Heart right ventricle (tissue), 16 donors: ENCODE results near the gene AVPR2. TPM values are rescaled to one million over a fixed set of nuclear protein-coding genes. Genes with fewer than 3 reads are reported as not detected.

Source experiments
- ATAC-seq, 8 donors: fragments of 200-7000 bp; cut with Tn5 transposase; one replicate each; pipeline ENCODE4 v1.9.1; 2020; ENCODE audit warnings: mild to moderate bottlenecking in 8 of 8, moderate library complexity in 8 of 8, moderate number of reproducible peaks in 1 of 8
- DNase-seq, 2 donors: peaks; one replicate each; pipeline ENCODE4 v3.0.0-alpha.2; 2020
- H3K27ac ChIP-seq, 10 donors: fragments of 200-600 bp; sonication (generic) in 2 of 10; one replicate each; pipeline versions ENCODE4 v1.5.0 to v1.8.0; 2020 to 2022; ENCODE audit warnings: mild to moderate bottlenecking in 3 of 10
- H3K27me3 ChIP-seq, 7 donors: fragments of 200-600 bp; one replicate each; pipeline ENCODE4 v1.8.0; 2021 to 2022; ENCODE audit warnings: mild to moderate bottlenecking in 2 of 7
- H3K36me3 ChIP-seq, 9 donors: fragments of 200-600 bp; sonication (generic) in 1 of 9; one replicate each; pipeline versions ENCODE4 v1.5.0 to v1.8.0; 2020 to 2022; ENCODE audit warnings: mild to moderate bottlenecking in 2 of 9
- H3K4me1 ChIP-seq, 9 donors: fragments of 200-600 bp; sonication (generic) in 1 of 9; one replicate each; pipeline versions ENCODE4 v1.5.0 to v1.8.0; 2020 to 2022; ENCODE audit warnings: mild to moderate bottlenecking in 4 of 9
- H3K4me3 ChIP-seq, 10 donors: fragments of 200-600 bp; sonication (generic) in 2 of 10; one replicate each; pipeline versions ENCODE4 v1.5.0 to v1.8.0; 2020 to 2022; ENCODE audit warnings: mild to moderate bottlenecking in 7 of 10, moderate library complexity in 2 of 10
- H3K9me3 ChIP-seq, 11 donors: fragments of 200-600 bp in 10 of 11; sonication (generic) in 2 of 11; one replicate each; pipeline versions ENCODE4 v1.5.0 to v1.8.0; 2013 to 2022; ENCODE audit warnings: mild to moderate bottlenecking in 2 of 11, control low read depth in 1 of 11, moderate library complexity in 1 of 11
- WGBS, 2 donors: extraction: QIAGEN DNeasy Blood & Tissue Kit; methylation state at CpG; one replicate each; pipeline ENCODE4 v1.1.7; 2013; ENCODE audit warnings: inconsistent platforms in 1 of 2; 5-methylcytosine and 5-hydroxymethylcytosine counted together
- intact Hi-C, 10 donors: fragments of 100-400 bp; cut with DNase I; formaldehyde crosslinking; loops; one replicate each; pipeline versions ENCODE4 v1.11.1 to v1.14.2; 2022
- polyA plus RNA-seq, 2 donors: library from polyadenylated mRNA; stranded (reverse); fragments of 200-250 nt; gene quantifications; one replicate each; pipeline ENCODE4 v1.2.3, GENCODE V29; 2013
- total RNA-seq, 10 donors: library from RNA; stranded (reverse); fragmentation: NEBNext Ultra II Directional in 3 of 10; extraction: Animal tissue kit (Norgen Biotek cat#: 25700) in 3 of 10; gene quantifications; one replicate each; pipeline versions ENCODE4 v1.2.1 to v1.2.4, GENCODE V29; 2021 to 2023
- TF ChIP-seq, protein P1 (sequence below), 9 donors: fragments of 200-600 bp; sonication (generic) in 2 of 9; IDR thresholded peaks; one replicate each; pipeline versions ENCODE4 v1.5.0 to v1.8.0; 2021 to 2022; ENCODE audit warnings: antibody characterized with exemption in 9 of 9, mild to moderate bottlenecking in 5 of 9, moderate library complexity in 1 of 9
- donor health status: Arrhythmogenic right ventricular cardiomyopathy.
- donor health status: ischemic (EF 13 %, LVEDD 7.1; RV severe dilation, severe dysfunction).
- donor health status: healthy with polysubstance abuse.
- donor health status: DM: no; HTN: yes; CAD: no.
- donor health status: DM: no; HTN: no; CAD: no.
- donor health status: ischemic (EF 25% LVEDD 6.9; RV normal size, moderate dysfunction).
- donor health status: ischemic (EF 25% LVEDD 5.7; RV mildly dilated, moderate dysfunction).
- donor health status: healthy.
- donor health status: DM: yes; HTN: yes; CAD: no.
- donor health status: Ischemic cardiomyopathy.
- donor health status: ischemic (EF 35%, LVEDD 5.7; RV mildly dilated, moderate dysfunction).
- donor health status: nonischemic (EF 11% LVEDD 7.7; RV severe dilation, severe dysfunction).
- donor health status: DM: yes; HTN: yes; CAD: no.
- donor health status: PGD.
- donor health status: ischemic (EF 29% LVEDD 5.4; RV normal size, mild dysfunction).
- donor health status: nonischemic (EF 23%, LVEDD 6.1; RV moderate dilation, normal function).

The AVPR2 gene
- total and polyA plus RNA-seq, 12 donors = 1.4 to 8.9 (median 2.4) TPM

GRCh38 chrX:153950127-153950526 is 45.7 kb downstream of the AVPR2 start:
- no peaks in the 10 kb centered on the region for H3K9me3 ChIP-seq
- TF ChIP-seq, protein P1, sequence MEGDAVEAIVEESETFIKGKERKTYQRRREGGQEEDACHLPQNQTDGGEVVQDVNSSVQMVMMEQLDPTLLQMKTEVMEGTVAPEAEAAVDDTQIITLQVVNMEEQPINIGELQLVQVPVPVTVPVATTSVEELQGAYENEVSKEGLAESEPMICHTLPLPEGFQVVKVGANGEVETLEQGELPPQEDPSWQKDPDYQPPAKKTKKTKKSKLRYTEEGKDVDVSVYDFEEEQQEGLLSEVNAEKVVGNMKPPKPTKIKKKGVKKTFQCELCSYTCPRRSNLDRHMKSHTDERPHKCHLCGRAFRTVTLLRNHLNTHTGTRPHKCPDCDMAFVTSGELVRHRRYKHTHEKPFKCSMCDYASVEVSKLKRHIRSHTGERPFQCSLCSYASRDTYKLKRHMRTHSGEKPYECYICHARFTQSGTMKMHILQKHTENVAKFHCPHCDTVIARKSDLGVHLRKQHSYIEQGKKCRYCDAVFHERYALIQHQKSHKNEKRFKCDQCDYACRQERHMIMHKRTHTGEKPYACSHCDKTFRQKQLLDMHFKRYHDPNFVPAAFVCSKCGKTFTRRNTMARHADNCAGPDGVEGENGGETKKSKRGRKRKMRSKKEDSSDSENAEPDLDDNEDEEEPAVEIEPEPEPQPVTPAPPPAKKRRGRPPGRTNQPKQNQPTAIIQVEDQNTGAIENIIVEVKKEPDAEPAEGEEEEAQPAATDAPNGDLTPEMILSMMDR (IDR thresholded peaks at IDR 0.05) = no peak
- H3K36me3 ChIP-seq = peaks cover 0 to 73% (median 4%) of the 10 kb centered on the region in 9 donors
- ATAC-seq (no peak), DNase-seq (no peak)
- H3K4me3 ChIP-seq = no peak overlapping the region
- peaks cover 0 to under 1% (median 0%) of the 10 kb centered on the region in 7 donors for H3K27me3 ChIP-seq
- peaks cover 0 to 39% (median 19%) of the 10 kb centered on the region in 9 donors for H3K4me1 ChIP-seq
- intact Hi-C loops = loop anchor here in 5 of 10 donors (5.0 to 10.0 kb wide), 4 partner anchors 183 to 985 kb away; partner anchors contain the start of gene PLXNB3 (in 4 of the 5)
- H3K27ac ChIP-seq = peak overlapping the region in 4 of 10 donors; percentile 69 to 78 (median 70)
- WGBS, 2 donors = 81 to 82% methylated on average over 16 to 19 of the region's 19 CpGs

GRCh38 chrX:153951683-153952372 is 47.4 kb downstream of the AVPR2 start:
- DNase-seq = no peak
- intact Hi-C loops = loop anchor here in 6 of 10 donors (2.0 to 10.0 kb wide), 5 partner anchors 185 to 987 kb away; partner anchors contain the start of gene PLXNB3 (in 5 of the 6)
- TF ChIP-seq, protein P1 (IDR thresholded peaks at IDR 0.05) = no peak
- H3K4me1 ChIP-seq = peaks cover 0 to 38% (median 19%) of the 10 kb centered on the region in 9 donors
- no peak overlapping the region for H3K27ac ChIP-seq
- no peak overlapping the region for H3K4me3 ChIP-seq
- H3K36me3 ChIP-seq = peaks cover 0 to 90% (median 4%) of the 10 kb centered on the region in 9 donors
- H3K9me3 ChIP-seq = no peaks in the 10 kb centered on the region
- no peak for ATAC-seq
- 90 to 93% methylated on average over 17 to 28 of the region's 28 CpGs for WGBS, 2 donors
- H3K27me3 ChIP-seq = no peaks in the 10 kb centered on the region

- Histone ChIP-seq H3K27ac (peak overlapping the region in 3 of 10 donors; percentile 25 to 69 (median 62)), H3K36me3 (peaks cover 0 to 96% (median 4%) of the 10 kb centered on the region in 9 donors), H3K4me3 (no peak overlapping the region), H3K4me1 (peaks cover 0 to 37% (median 18%) of the 10 kb centered on the region in 9 donors), H3K9me3 (no peaks in the 10 kb centered on the region), H3K27me3 (no peaks in the 10 kb centered on the region)
- TF ChIP-seq, protein P1 (IDR thresholded peaks at IDR 0.05) = no peak
- DNase-seq = no peak
- intact Hi-C loops = loop anchor here in 7 of 10 donors (1.0 to 10.0 kb wide), 6 partner anchors 185 to 988 kb away; partner anchors contain the start of gene PLXNB3 (in 6 of the 7)
- 87 to 88% methylated on average over 30 to 32 of the region's 32 CpGs for WGBS, 2 donors
- no peak for ATAC-seq
Measured at GRCh38 chrX:153952373-153953026, 48.0 kb downstream of the AVPR2 start.

- H3K27ac ChIP-seq = peak overlapping the region in 6 of 10 donors; percentile 8 to 69 (median 42)
- H3K4me3 ChIP-seq = no peak overlapping the region
- H3K4me1 ChIP-seq = peaks cover 0 to 28% (median 10%) of the 10 kb centered on the region in 9 donors
- DNase-seq = peak; percentile 56 to 68
- TF ChIP-seq, protein P1 (IDR thresholded peaks at IDR 0.05) = peak; percentile 84 to 100 (median 89)
- intact Hi-C loops = loop anchor here in 7 of 10 donors (1.0 to 10.0 kb wide), 6 partner anchors 186 to 989 kb away; partner anchors contain the start of gene PLXNB3 (in 6 of the 7)
- H3K27me3 ChIP-seq = no peaks in the 10 kb centered on the region
- peaks cover 0 to 100% (median 4%) of the 10 kb centered on the region in 9 donors for H3K36me3 ChIP-seq
- 6 to 21% methylated on average over 17 to 33 of the region's 33 CpGs for WGBS, 2 donors
- ATAC-seq = peak; percentile 59 to 76 (median 67)
- H3K9me3 ChIP-seq = no peaks in the 10 kb centered on the region
Measured at GRCh38 chrX:153953342-153953830, 48.9 kb downstream of the AVPR2 start.
